8988T (cell line): ENCODE results near the gene GBP1.
"Not testable (repeated sequence)": the region's sequence is repeated elsewhere in the genome, so short reads cannot be mapped to it uniquely, and the experiment has no call there.

ENCODE experiments used
- DNase-seq: peaks from one replicate; pipeline ENCODE4 v3.0.0; 2011

GBP1 gene, protein sequence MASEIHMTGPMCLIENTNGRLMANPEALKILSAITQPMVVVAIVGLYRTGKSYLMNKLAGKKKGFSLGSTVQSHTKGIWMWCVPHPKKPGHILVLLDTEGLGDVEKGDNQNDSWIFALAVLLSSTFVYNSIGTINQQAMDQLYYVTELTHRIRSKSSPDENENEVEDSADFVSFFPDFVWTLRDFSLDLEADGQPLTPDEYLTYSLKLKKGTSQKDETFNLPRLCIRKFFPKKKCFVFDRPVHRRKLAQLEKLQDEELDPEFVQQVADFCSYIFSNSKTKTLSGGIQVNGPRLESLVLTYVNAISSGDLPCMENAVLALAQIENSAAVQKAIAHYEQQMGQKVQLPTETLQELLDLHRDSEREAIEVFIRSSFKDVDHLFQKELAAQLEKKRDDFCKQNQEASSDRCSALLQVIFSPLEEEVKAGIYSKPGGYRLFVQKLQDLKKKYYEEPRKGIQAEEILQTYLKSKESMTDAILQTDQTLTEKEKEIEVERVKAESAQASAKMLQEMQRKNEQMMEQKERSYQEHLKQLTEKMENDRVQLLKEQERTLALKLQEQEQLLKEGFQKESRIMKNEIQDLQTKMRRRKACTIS

DNA sequence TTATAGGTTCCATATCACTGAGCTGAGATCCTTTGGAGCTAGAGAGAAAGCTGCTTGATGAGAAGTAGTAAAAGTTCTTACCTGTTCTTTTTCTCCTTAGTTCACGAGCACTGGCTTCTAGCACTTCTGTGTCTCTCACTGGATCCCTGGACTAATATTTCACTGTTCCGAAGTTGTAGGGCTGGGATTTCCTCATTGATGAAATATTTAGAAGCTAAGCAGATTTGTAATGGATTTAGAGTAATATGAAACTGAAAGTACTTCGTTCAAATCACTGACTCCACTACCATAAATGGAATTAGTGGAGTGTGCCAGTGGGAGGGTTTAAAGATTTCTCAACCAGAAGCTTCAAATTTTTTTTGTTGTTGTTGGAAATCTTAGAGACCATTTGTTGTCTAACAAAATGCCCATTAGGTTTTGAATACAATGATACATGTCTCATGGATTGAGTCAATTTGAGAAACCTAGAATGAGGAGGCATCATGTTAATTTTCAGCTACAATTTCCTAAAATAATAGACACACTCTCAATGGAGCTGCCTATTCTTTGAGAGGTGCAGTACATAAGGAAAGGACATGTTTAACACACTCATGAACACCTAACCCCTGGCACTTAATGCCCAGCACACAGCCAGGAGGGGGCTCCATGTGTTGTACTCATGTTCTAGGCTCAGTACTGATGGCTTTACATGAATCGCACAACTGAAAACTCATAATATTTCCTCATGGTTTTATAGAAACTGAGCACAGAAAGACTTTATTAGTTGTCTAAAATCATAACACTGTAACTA, at the start of gene GBP1:
GBP1 (minus strand) TSS at position 130 of the 790 bp plus-strand sequence. CDS start 1,974 bp downstream, outside the sequence.
- no peak for DNase-seq

DNA sequence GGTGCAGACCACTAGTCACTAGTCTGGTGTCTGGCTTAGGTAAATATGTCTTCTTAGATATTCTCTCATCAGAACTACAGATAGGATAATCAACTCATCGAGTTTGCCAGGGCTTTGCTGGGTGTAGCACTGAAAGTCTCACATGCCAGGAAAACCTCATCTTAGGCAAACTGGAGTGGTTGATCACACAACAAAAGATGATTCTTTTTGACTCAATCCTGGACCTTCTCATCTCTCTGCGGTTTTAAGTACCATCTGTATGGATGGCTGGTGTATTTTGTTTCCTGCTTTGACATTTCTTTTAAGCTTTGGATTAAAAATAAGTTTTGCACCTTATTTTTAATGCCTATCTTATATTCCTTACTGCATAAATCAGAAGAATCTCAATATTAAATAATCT, 49.7 kb upstream of the GBP1 start:
- DNase-seq = no peak

DNA sequence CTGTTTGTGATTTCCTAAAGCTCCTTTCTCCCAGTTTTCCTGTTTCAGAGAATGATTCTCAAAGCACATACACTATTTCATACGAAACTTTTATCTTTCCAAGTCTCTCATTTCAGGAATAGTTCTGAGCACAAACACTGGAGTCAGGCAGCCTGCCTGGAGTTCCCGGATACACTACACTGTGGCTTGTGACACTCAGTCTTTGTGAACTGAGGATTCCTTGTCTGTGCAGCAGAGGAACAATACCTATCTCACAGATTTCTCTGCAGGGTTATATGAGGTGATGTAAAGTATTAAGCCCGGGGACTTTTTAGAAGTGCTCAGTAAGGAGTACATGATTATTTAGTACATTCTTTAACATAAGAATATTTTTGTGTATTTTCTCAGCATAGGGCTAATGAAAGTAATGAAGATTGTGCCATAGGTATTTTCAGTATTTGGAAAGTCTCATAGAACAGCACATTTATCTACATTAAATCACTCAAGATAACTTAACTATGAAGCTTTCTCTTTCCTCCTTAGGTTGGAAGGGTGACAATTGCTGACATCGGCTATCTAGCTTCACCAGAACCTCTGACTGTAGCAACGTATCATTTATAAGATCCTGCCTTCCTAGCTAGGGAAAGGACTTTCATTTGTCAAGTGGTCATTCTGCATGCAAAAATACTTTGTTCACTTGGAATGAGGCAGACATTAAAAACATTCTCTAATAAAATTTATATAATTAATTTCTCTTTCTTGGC, 48.0 kb upstream of the GBP1 start:
- no peak for DNase-seq

DNA sequence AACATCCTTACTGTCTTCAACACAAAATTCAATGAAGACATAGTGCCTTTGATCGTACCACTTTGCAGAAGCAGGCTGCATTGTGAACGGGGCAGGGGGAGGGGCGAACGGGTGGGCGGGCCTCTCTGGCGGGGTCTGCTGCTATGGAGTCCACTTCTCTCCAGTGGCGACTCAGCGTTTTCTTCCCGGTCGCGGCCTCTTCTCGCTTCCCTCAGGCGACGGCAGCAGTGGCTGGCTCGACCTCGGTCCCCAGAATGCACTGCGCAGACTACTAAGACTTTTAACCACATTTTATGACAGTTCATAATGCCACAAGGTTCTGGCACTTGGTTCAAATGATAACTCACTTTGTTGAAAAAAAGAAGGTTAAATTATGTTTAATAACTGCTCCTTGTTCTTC, 39.7 kb upstream of the GBP1 start:
- DNase-seq = no peak

DNA sequence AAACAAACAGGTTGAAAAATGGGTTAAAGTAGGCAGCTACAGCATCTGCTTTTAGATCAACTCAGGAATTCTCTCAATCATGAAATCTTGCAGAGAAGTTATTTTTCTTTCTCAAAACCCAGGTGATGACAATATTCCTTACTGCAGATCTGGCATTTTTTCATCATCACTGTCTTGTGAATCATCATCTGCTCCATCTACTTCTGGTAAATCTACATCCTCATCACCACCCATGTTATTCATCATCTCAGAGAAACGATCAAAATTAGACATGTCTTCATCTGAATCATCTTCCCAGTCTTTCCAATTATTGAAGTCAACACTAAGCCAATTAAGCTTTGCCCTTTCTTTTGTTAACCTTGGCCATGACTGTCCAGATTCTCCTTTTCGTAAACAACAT, 39.1 kb upstream of the GBP1 start:
- no peak for DNase-seq

DNA sequence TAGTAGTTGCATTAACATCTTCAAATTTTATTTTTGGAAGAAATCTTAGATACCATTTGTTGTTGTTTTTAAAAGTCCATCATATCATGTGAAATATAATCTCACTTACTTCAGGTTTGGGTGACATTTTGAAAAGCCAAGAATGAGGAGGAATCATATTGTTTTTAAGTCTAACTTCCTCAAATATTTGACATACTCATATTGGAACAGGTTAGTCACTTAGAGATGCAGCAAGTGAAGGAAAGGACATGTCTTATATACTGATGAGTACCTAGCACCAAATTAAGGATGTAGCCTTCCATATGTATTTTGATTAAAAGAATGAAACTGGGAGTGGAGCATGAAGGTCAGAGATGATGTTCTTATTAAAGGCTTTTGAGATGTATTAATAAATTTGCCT, 37.0 kb upstream of the GBP1 start:
- DNase-seq = no peak

DNA sequence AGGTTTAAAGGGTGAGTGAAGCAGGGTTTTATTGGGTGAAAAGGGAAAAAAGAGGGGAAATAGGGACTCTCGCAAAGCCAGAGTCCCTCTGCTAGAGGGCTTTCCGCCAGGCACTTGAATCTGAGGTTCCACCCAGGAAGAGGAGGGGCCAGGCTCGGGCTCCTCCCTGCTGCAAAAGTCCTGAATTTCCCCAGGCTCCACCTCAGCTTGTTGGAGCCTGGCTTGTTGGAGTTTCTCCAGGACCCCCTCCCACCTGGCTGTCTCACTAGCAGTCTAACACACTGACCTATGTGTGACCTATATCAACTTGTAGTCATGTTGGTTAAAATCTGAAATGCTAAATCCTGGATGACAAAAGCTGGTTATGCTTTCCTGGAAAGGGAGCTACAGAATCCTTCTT, 35.4 kb upstream of the GBP1 start:
- no peak for DNase-seq

DNA sequence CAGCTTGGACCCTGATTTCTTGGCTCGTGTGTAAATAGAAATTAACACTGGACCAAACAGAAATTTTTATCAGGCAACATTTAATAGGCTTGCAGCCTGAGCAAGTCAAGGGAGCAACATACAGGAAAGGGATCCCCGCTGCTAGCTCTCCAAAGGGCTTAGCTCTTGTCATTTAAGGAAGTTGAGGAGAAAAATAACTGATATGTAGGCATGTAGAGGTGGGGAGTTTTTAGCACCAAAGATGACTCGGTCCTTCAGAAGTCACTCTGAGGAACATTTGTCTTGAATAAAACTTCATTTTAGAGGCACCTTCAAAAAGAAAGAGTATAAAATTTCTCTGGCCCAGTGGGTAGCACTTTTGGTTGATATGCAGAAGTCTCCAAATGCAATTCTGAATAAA, 33.8 kb upstream of the GBP1 start:
- DNase-seq = no peak

DNA sequence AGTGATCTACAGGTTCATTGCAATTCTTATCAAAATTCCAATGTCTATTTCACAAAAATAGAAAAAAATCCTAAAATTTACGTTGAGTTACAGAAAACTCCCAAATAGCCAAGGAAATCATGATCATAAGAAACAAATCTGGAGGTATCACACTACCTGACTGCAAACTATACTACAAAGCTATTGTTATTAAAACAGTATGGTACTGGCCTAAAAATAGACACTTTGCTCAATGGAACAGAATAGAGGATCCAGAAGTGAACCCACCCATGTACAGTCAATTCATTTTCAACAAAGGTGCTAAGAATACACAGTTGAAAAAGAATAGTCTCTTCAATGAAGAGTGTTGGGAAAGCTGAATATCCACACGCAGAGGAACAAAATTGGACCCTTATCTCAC, 30.7 kb upstream of the GBP1 start:
- DNase-seq = no peak

DNA sequence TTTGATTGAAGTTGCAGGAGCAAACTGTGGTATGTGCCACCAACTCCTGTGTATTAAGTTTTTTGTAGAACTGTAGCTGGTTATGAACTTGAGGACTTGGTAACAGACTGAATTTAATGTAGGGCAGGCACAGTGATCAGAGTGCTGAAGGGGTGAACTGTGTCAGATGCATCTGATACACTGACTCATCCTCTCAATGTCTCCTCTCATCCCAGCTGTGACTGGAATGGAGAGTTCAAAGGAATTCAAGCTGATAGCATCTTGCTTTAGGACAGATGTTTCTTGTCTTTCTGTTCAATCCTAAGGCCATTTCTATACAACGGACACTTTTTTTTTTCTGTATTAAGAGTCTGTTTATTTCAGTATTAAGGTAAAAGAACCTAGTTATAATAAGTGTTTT, 25.0 kb upstream of the GBP1 start:
- no peak for DNase-seq

DNA sequence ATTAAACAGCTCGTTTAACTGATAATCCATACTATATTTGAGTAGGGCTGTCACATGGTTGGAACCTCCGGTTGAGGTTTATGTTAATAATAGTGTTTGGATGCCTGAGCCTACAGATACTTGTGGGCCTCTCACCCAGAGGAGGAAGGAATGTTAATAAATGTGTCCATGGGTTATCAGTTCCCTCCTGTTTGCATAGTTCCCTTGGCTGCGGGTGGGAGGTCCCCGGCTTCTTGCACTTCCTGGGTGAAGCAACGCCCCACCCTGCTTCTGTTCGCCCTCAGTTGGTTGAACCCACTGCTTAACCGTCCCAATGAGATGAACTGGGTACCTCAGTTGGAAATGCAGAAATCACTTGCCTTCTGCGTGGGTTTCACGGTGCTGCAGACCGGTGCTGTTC, 23.6 kb upstream of the GBP1 start:
- DNase-seq = no peak

DNA sequence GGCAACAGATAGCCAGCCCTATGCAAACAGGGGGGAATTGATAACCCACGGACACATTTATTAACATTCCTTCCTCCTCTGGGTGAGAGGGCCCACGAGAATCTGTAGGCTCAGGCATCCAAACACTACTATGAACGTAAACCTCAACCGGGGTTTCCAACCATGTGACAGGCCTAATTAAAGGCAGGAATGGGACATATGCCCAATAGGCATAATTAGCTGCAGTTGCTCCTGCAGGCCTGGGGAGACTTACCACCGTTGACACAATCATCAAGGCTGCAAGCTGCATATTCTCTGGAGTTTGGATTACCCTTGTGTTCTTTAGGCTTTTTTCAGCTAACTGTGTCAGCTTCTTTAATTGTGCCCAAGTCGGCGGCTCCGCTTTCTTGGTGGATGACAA, 22.2 kb upstream of the GBP1 start:
- DNase-seq = no peak

DNA sequence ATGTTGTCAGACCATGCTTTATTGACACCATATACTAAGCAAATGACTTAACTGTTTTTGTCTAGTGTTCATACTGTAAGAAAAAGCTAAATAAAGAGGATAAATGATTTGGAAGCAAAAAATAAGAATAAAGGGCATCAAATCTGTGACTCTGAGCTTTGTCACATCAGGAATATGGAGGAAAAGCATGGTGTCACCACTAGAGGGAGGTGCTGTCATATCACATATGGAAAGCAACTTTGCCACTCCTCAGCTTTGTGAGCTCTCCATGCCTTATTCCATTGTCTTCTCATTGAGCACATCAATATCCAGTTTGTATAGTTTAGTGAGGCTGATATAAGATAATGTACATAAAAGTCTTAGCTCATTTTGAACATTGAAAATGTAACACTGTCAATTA, 20.8 kb upstream of the GBP1 start:
- DNase-seq = peak; percentile 17

DNA sequence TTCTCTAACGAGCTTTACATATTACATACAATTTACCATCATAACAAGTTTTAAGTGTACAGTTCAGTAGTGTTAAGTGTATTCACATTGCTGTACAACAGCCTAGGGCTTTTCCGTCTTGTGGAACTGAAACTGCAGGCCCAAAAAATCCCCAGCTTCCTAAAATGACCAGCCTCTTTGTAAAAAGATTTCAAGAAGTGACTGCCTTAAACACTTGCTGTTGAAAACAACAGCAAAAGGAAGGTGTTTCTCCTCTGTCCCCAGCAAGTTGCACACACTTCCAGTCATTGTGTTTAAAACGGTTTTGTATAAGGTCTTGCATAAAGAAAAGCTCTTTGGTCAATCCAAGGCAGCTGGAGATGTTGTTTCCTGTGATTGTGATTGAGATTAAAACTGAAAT, 16.0 kb upstream of the GBP1 start:
- DNase-seq = no peak

DNA sequence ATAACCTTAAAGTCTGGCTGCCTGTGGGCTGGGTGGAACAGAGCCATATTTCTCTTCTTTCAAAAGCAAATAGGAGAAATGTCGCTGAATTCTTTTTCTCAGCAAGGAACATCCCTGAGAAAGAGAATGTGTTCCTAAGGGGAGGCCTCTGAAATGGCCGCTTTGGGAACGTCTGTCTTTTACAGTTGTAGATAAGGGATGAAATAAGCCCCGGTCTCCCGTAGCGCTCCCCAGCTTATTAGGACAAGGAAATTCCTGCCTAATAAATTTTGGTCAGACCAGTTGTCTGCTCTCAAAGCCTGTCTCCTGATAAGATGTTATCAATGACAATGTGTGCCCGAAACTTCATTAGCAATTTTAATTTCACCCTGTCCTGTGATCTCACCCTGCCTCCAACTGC, 15.1 kb upstream of the GBP1 start:
- DNase-seq = not testable (repeated sequence)

DNA sequence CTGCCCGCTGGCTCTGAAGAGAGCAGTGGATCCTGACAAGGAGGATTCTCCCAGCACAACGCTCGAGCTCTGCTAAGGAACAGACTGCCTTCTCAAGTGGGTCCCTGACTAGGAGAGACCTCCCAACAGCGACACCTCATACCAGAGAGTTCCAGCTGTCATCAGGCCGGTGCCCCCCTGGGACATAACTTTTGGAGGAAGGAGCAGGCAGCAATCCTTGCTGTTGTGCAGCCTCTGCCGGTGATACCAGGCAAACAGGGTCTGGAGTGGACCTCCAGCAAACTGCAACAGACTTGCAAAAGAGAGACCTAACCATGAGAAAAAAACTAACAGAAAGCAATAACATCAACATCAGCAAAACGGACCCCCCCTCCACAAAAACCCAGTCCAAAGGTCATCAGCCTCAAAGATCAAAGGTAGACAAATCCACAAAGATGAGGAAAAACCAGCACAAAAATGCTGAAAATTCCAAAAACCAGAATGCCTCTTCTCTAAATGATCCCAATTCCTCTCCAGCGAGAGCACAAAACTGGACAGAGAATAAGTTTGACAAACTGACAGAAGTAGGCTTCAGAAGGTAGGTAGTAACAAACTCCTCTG, 7.6 kb upstream of the GBP1 start:
- DNase-seq = not testable (repeated sequence)

DNA sequence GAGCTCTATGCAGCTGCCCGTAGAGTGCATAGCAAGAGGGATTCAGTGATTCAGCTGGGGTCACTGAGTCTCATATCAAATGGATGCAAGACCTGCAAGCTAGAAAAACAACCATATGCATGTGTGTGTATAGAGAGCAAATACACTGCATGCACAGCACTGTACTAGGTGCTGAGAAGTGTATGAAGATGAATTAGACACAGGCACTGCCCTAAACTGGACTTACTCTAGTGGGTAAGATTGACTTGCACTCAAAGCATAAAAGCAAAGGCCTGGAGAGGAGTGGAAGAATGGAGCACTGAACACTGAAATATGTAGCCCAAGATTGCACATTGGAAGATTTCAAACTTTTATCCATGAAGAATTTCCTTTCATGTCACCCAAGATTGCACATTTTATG, 5.5 kb upstream of the GBP1 start:
- DNase-seq = no peak

DNA sequence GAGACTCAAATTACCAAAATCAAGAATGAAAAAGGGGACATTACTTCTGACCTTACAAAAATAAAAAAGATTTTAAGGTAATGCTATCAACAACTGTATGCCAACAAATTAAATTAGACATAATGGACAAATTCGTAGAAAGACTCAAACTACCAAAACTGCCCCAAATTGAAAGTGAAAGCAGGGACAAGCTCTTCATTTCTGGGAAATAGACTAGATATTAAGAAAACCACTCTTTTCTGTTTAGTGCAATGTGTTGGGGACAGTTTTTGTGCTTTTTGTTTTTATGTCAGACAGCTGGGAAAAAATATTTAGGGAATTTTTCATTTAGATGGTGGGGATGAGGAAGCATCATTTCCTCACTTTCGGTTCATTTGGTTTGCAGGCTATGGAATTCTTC, 4.9 kb upstream of the GBP1 start:
- DNase-seq = no peak

DNA sequence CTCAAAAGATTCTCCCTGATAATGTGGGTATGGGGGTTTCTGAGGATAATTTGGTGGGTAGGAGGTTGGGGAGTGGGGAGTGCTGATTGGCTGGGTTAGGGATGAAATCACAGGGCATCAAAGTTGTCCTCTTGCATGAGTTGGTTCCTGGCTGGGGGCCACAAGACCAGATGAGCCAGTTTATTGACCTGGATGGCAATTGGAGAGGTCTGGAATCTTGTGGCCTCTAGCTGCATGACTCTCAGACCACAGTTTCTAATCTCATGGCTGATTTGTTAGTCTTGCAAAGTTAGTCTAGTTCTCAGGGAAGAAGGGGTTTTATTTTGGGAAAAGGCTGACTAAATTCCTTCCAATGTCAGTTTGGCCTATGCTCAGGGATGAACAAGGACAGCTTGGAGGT, 3.3 kb upstream of the GBP1 start:
- DNase-seq = no peak

DNA sequence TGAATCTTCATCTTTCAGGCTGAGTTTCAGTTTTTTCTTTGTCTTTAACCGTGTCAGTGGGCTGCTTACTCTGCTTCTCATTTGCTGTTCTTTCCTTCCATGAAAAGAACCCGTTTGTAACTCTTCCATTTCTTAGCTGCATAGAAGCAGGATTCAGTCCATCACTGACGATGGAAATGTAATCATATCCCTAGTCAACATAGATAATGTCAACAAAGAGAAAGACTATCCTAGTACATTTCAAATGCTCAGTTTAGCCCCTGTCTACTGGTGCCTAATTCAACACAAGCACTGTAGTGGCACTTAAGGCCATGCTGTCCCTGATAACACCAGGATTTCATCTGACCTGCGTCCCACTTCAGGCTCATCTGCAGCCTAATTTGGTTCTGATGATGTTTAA, 376 bp downstream of the GBP1 start:
- DNase-seq = no peak

DNA sequence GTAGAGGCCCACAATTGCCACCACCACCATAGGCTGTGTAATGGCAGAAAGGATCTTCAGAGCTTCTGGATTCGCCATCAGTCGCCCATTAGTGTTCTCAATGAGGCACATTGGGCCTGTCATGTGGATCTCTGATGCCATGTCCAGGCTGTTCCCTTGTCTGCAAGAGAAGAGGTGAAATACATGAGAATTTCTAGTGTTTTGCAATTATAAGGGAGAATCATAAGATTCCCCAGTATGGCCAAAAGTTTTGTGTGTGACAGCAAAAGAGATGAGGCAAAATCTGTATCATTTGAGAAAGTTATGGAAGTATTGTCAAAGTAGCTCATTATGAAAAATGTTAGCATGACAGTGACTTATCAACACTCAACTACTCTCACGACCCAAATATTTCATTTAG, 1.9 kb downstream of the GBP1 start:
- DNase-seq = no peak

DNA sequence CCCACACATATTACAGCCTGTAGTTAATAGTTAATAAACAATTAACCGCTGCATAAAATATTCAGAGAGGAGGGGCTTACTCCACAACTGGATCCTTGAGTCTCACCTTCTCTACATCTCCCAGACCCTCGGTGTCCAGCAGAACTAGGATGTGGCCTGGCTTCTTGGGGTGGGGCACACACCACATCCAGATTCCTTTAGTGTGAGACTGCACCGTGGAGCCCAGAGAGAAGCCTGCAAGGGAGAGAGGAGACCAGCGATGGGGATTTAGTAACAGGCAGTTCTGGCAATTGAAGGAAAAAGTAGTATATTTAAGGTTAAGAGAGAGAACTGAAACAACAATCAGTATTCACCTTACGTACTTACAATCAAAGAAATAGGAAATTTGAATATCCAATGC, 4.9 kb downstream of the GBP1 start:
- no peak for DNase-seq

DNA sequence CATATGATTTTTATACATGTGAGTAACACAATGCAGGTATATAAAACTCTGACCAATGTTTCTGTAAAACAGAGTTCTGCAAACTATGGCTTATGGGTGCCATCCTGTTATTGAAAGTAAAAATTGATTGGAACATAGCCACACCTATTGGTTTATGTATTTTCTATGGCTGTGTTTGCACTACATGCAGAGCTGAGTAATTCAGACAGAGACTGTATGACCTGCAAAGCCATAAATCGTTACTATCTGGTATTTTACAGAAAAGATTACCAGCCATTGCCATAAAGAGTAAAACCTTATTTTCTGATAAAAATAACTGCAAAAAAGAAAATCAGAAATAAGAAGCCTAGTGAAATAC, 13.1 kb downstream of the GBP1 start:
- DNase-seq = no peak
